Measurements from ENCODE around the gene RMC1. TPM values are rescaled to one million over a fixed set of nuclear protein-coding genes. Genes with fewer than 3 reads are reported as not detected.
"Not testable (repeated sequence)": the region's sequence is repeated elsewhere in the genome, so short reads cannot be mapped to it uniquely, and the experiment has no call there.

The RMC1 gene
- polyA plus RNA-seq, 1 donor: 15.5 TPM

- DNase-seq: no peak
These were observed 4.4 kb upstream of the RMC1 start for GRCh38 chr18:23498877-23499276.

GRCh38 chr18:23499291-23499781 lies 4.0 kb upstream of the RMC1 start:
- no peak for DNase-seq

- no peak for DNase-seq
These were observed 1.7 kb upstream of the RMC1 start for GRCh38 chr18:23501626-23502025.

GRCh38 chr18:23502516-23503037 lies 734 bp upstream of the RMC1 start:
- DNase-seq: no peak

- DNase-seq: no peak
These were observed 643 bp downstream of the RMC1 start for GRCh38 chr18:23503963-23504344.

- DNase-seq: no peak
These were observed 1.4 kb downstream of the RMC1 start for GRCh38 chr18:23504720-23505119.

- DNase-seq: no peak
These were observed 3.1 kb downstream of the RMC1 start for GRCh38 chr18:23506393-23506792.

- not testable (repeated sequence) for DNase-seq
These were observed 7.6 kb downstream of the RMC1 start for GRCh38 chr18:23510923-23511322.

- DNase-seq: not testable (repeated sequence)
These were observed 8.9 kb downstream of the RMC1 start for GRCh38 chr18:23512216-23512615.

- DNase-seq: no peak
These were observed 9.3 kb downstream of the RMC1 start for GRCh38 chr18:23512641-23513040.

GRCh38 chr18:23515911-23516546 lies 12.7 kb downstream of the RMC1 start:
- DNase-seq: peak; percentile 67

GRCh38 chr18:23519734-23520133 lies 16.4 kb downstream of the RMC1 start:
- no peak for DNase-seq

- DNase-seq: no peak
These were observed 18.0 kb downstream of the RMC1 start for GRCh38 chr18:23521271-23521670.

GRCh38 chr18:23521907-23522306 lies 18.6 kb downstream of the RMC1 start:
- no peak for DNase-seq

- no peak for DNase-seq
These were observed 20.3 kb downstream of the RMC1 start for GRCh38 chr18:23523429-23524212.

GRCh38 chr18:23524213-23524707 lies 20.9 kb downstream of the RMC1 start:
- no peak for DNase-seq

- DNase-seq: no peak
These were observed 23.3 kb downstream of the RMC1 start for GRCh38 chr18:23526501-23527063.

- no peak for DNase-seq
These were observed 25.5 kb downstream of the RMC1 start for GRCh38 chr18:23528580-23529472.

GRCh38 chr18:23529604-23530003 lies 26.3 kb downstream of the RMC1 start:
- no peak for DNase-seq

- no peak for DNase-seq
These were observed 26.9 kb downstream of the RMC1 start for GRCh38 chr18:23530195-23530594.

- DNase-seq: no peak
These were observed 28.6 kb downstream of the RMC1 start for GRCh38 chr18:23531912-23532311.

- DNase-seq: no peak
These were observed 29.5 kb downstream of the RMC1 start for GRCh38 chr18:23532848-23533247.

All from hindlimb muscle (tissue), 1 donor.